Upper lobe of left lung (tissue), 4 donors: ENCODE measurements around the gene PID1.

ENCODE experiments used
- POLR2A ChIP-seq, 4 donors: fragments of 450-650 bp; IDR thresholded peaks; one replicate each; pipeline ENCODE4 v1.5.1; 2016 to 2017; ENCODE audit warnings: antibody characterized with exemption in 4 of 4, mild to moderate bottlenecking in 2 of 4
- POLR2AphosphoS5 ChIP-seq, 2 donors: sonication (generic); formaldehyde crosslinking; IDR thresholded peaks; one replicate each; pipeline ENCODE4 v1.5.1; 2017; ENCODE audit warnings: antibody characterized with exemption in 2 of 2
- TF ChIP-seq, protein P1 (sequence below), 6 experiments: fragments of 450-650 bp in 4 of 6; fragments of 200-600 bp in 2 of 6; sonication (generic) in 2 of 6; IDR thresholded peaks; one replicate each; pipeline ENCODE4 v1.5.1; 2016 to 2019; ENCODE audit warnings: antibody characterized with exemption in 6 of 6

DNA sequence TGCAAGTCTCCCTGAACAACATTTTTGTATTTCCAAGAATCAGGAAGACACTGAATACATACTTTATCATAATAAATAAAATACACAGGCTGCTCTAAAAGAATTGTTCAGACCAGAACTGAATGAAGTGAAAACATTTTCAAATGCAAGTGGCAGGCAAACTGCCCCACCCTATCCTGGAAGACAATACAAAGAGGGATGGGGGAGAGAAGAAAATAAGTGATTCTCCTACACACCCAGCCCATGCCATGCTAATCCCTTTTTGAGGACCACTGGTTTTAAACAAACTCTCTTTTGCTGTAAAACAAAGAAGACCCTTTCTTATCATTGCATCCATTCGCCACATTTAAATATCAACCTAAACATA lies 95.6 kb downstream of the PID1 start:
- TF ChIP-seq POLR2AphosphoS5 (IDR thresholded peaks at IDR 0.05): no peak
- no peak for TF ChIP-seq POLR2A (IDR thresholded peaks at IDR 0.05)
- TF ChIP-seq, protein P1, sequence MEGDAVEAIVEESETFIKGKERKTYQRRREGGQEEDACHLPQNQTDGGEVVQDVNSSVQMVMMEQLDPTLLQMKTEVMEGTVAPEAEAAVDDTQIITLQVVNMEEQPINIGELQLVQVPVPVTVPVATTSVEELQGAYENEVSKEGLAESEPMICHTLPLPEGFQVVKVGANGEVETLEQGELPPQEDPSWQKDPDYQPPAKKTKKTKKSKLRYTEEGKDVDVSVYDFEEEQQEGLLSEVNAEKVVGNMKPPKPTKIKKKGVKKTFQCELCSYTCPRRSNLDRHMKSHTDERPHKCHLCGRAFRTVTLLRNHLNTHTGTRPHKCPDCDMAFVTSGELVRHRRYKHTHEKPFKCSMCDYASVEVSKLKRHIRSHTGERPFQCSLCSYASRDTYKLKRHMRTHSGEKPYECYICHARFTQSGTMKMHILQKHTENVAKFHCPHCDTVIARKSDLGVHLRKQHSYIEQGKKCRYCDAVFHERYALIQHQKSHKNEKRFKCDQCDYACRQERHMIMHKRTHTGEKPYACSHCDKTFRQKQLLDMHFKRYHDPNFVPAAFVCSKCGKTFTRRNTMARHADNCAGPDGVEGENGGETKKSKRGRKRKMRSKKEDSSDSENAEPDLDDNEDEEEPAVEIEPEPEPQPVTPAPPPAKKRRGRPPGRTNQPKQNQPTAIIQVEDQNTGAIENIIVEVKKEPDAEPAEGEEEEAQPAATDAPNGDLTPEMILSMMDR (IDR thresholded peaks at IDR 0.05): no peak
